Stimulated activated CD4-positive, alpha-beta T cell treated with anti-CD3 and anti-CD28 coated beads, Interleukin-1b, Interleukin-23, amount 100 ng/mL, for 24 hours (primary cell): Measurements from ENCODE around the gene ARHGAP12.

Experiments used
- DNase-seq, 4 experiments: peaks; one replicate each; pipeline ENCODE4 v3.0.0-alpha.2; 2020; ENCODE audit warnings: low read depth in 4 of 4, low spot score in 1 of 4

ARHGAP12 gene

GRCh38 chr10:31952066-31952465 is 23.4 kb upstream of the ARHGAP12 start:
- no peak for DNase-seq

- DNase-seq: no peak
These were observed 20.6 kb upstream of the ARHGAP12 start for GRCh38 chr10:31949266-31949665.

GRCh38 chr10:31948021-31948420 is 19.4 kb upstream of the ARHGAP12 start:
- no peak for DNase-seq

- no peak for DNase-seq
These were observed 18.7 kb upstream of the ARHGAP12 start for GRCh38 chr10:31947144-31947926.

GRCh38 chr10:31945392-31945791 is 16.8 kb upstream of the ARHGAP12 start:
- DNase-seq: no peak

- DNase-seq: no peak
These were observed 15.4 kb upstream of the ARHGAP12 start for GRCh38 chr10:31944071-31944433.

- DNase-seq: no peak
These were observed 14.3 kb upstream of the ARHGAP12 start for GRCh38 chr10:31942892-31943291.

- DNase-seq: no peak
These were observed 13.8 kb upstream of the ARHGAP12 start for GRCh38 chr10:31942435-31942834.

GRCh38 chr10:31940839-31941653 is 12.4 kb upstream of the ARHGAP12 start:
- no peak for DNase-seq

- no peak for DNase-seq
These were observed 11.4 kb upstream of the ARHGAP12 start for GRCh38 chr10:31939797-31940708.

- DNase-seq: no peak
These were observed 8.7 kb upstream of the ARHGAP12 start for GRCh38 chr10:31937371-31937770.

- DNase-seq: no peak
These were observed 8.3 kb upstream of the ARHGAP12 start for GRCh38 chr10:31936933-31937332.

GRCh38 chr10:31936086-31936485 is 7.5 kb upstream of the ARHGAP12 start:
- DNase-seq: no peak

- no peak for DNase-seq
These were observed 7.0 kb upstream of the ARHGAP12 start for GRCh38 chr10:31935678-31936077.

- DNase-seq: no peak
These were observed 4.2 kb upstream of the ARHGAP12 start for GRCh38 chr10:31932838-31933237.

GRCh38 chr10:31930856-31931255 is 2.2 kb upstream of the ARHGAP12 start:
- no peak for DNase-seq

- DNase-seq: no peak
These were observed 1.6 kb upstream of the ARHGAP12 start for GRCh38 chr10:31930023-31930751.

- DNase-seq: no peak
These were observed 811 bp upstream of the ARHGAP12 start for GRCh38 chr10:31929261-31930022.

GRCh38 chr10:31927884-31928548 is 615 bp downstream of the ARHGAP12 start:
- peak in 2 of 4 experiments; percentile 23 to 25 for DNase-seq

- DNase-seq: no peak
These were observed 1.1 kb downstream of the ARHGAP12 start for GRCh38 chr10:31927565-31927883.
